ENCODE measurements around the gene ERG.

Gene ERG

DNA sequence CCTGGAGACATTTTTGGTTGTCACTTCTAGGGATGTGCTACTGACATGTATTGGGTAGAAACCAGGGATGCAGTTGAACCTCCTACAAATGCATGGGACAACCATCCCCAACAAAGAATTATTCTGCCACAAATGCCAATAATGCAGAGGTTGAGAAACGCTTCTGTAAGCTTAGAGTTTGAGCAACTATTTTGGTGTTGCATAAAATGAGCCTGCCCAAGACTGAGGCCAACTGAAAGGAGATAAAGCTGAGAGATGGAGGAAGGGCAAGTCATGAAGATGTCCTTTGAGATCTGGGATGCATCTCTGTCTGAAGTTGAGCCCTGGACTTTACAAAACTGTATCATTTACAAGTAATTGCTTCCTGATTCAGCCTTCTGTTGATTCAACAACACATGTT lies 134.6 kb downstream of the ERG start:
- no peaks in the 10 kb centered on the region for H3K79me2 ChIP-seq (ENCODE audit: control insufficient read depth, insufficient read depth, low read length, unreplicated experiment)
- H3K27me3 ChIP-seq (ENCODE audit: insufficient read depth, low read length), result no peaks in the 10 kb centered on the region
- no peaks in the 10 kb centered on the region for H3K36me3 ChIP-seq (ENCODE audit: insufficient read depth, low read length)
- no peak overlapping the region for H3K27ac ChIP-seq (ENCODE audit: low read depth, low read length)
- H2AFZ ChIP-seq (ENCODE audit: low read length, unreplicated experiment), result no peak overlapping the region
- no peak overlapping the region for H3K4me3 ChIP-seq (ENCODE audit: low read depth, low read length)
- no peaks in the 10 kb centered on the region for H3K4me1 ChIP-seq (ENCODE audit: control insufficient read depth, insufficient read depth, low read length, unreplicated experiment)

DNA sequence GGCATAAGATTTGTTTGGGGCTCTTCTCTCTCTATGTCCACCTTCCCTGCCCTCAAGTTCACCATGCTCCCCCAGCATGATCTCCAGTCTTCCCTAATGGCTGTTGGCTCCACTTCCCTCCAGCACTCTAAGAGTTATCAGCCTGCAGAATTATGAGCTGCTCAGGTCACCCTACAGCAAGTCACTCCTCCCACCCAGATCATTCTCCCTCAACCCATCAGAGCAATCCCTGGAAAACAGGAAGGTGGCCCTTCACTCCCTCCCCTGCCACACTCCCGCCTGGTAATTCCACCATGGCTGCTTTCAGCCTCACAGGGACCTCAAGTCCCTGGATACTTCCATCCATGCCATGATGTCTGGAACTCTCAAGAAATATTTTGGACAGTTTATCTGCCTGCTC lies 137.0 kb downstream of the ERG start:
- Histone ChIP-seq H3K27ac (ENCODE audit: low read depth, low read length) (no peak overlapping the region), H2AFZ (ENCODE audit: low read length, unreplicated experiment) (no peak overlapping the region), H3K79me2 (ENCODE audit: control insufficient read depth, insufficient read depth, low read length, unreplicated experiment) (no peaks in the 10 kb centered on the region), H3K4me3 (ENCODE audit: low read depth, low read length) (no peak overlapping the region), H3K4me1 (ENCODE audit: control insufficient read depth, insufficient read depth, low read length, unreplicated experiment) (no peaks in the 10 kb centered on the region), H3K27me3 (ENCODE audit: insufficient read depth, low read length) (no peaks in the 10 kb centered on the region), H3K36me3 (ENCODE audit: insufficient read depth, low read length) (no peaks in the 10 kb centered on the region)

DNA sequence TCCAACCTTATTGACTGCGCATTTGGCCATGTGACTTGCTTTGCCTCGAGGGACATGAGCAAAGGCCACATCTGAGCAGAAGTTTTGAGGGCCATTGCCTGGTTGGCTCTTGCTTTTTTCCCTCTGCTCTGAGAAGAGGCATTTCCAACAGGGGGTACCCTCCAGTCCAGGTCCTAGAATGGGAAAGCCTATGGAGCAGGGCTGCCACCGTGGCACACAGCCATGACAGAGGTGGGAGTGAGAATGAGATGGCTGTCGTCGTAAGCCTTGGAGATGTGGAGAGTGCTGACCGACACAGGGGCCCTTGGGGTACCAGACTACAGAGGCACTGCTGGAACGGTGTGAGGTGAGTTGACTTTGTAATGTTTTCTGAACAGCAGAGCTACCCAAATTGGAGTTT lies 138.4 kb downstream of the ERG start:
- H3K79me2 ChIP-seq (ENCODE audit: control insufficient read depth, insufficient read depth, low read length, unreplicated experiment), result no peaks in the 10 kb centered on the region
- no peak overlapping the region for H2AFZ ChIP-seq (ENCODE audit: low read length, unreplicated experiment)
- H3K27ac ChIP-seq (ENCODE audit: low read depth, low read length), result no peak overlapping the region
- H3K4me1 ChIP-seq (ENCODE audit: control insufficient read depth, insufficient read depth, low read length, unreplicated experiment), result no peaks in the 10 kb centered on the region
- H3K4me3 ChIP-seq (ENCODE audit: low read depth, low read length), result no peak overlapping the region
- no peaks in the 10 kb centered on the region for H3K36me3 ChIP-seq (ENCODE audit: insufficient read depth, low read length)
- no peaks in the 10 kb centered on the region for H3K27me3 ChIP-seq (ENCODE audit: insufficient read depth, low read length)

DNA sequence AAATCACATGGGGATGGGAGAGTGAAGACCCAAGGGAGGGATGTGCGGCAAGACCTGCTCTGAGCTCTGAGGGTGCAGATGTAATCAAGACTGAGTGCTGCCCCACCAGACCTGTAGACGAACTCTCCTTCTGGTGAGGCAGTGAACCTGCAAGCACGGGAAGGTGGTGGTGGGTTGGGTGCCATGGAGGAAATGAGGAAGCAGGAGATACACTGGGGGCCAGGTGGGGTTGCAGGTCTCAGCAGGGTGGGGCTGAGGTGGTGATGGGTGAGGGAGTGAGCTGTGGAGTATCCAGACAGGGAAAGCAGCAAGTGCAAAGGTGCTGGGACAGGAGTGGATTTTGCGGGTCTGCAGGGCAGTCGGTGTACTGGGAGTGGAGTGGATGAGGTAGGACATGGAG lies 139.2 kb downstream of the ERG start:
- no peaks in the 10 kb centered on the region for H3K79me2 ChIP-seq (ENCODE audit: control insufficient read depth, insufficient read depth, low read length, unreplicated experiment)
- H3K4me3 ChIP-seq (ENCODE audit: low read depth, low read length), result no peak overlapping the region
- no peaks in the 10 kb centered on the region for H3K4me1 ChIP-seq (ENCODE audit: control insufficient read depth, insufficient read depth, low read length, unreplicated experiment)
- no peaks in the 10 kb centered on the region for H3K36me3 ChIP-seq (ENCODE audit: insufficient read depth, low read length)
- no peaks in the 10 kb centered on the region for H3K27me3 ChIP-seq (ENCODE audit: insufficient read depth, low read length)
- no peak overlapping the region for H3K27ac ChIP-seq (ENCODE audit: low read depth, low read length)
- H2AFZ ChIP-seq (ENCODE audit: low read length, unreplicated experiment), result no peak overlapping the region

DNA sequence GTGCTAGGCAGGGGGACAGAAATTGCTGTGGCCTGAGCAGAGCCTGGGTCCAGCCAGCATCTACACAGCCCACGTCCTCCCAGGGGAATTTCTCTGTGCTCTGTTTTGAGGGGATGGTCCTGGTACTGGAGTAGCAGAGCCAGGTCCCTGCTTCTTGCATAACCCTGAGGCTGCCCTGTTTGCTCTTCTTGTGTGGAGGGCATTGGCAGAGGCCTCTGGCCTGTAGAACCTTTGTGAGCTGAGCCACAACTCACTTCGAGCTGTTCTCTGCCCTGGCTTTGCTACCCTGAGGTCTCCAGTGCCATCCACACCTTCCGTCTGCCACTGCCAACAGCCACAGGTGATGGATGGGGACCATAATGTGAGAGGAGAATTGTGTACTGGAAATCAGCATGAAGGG lies 139.6 kb downstream of the ERG start:
- Histone ChIP-seq H2AFZ (ENCODE audit: low read length, unreplicated experiment) (no peak overlapping the region), H3K4me3 (ENCODE audit: low read depth, low read length) (no peak overlapping the region), H3K27ac (ENCODE audit: low read depth, low read length) (no peak overlapping the region), H3K36me3 (ENCODE audit: insufficient read depth, low read length) (no peaks in the 10 kb centered on the region), H3K27me3 (ENCODE audit: insufficient read depth, low read length) (no peaks in the 10 kb centered on the region), H3K4me1 (ENCODE audit: control insufficient read depth, insufficient read depth, low read length, unreplicated experiment) (no peaks in the 10 kb centered on the region), H3K79me2 (ENCODE audit: control insufficient read depth, insufficient read depth, low read length, unreplicated experiment) (no peaks in the 10 kb centered on the region)

DNA sequence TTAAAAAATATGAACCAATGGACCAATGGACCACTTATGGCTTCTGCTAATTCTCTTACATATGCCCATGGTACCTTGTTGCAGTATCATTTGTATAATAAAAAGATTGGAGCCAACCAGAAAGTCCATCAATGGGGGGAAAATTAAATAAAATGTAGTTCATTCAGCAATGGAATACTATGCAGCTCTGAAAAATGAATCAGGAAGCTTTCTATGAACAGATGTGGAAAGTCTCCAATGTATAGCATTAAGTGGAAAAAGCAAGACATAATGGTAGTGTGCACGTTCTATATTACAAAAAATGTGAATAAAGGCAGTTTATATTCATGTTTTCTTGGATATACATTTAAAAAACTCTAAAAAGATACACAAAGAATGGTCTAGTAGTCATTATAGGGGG lies 140.2 kb downstream of the ERG start:
- Histone ChIP-seq H3K27ac (ENCODE audit: low read depth, low read length) (no peak overlapping the region), H3K4me1 (ENCODE audit: control insufficient read depth, insufficient read depth, low read length, unreplicated experiment) (peaks cover 2% of the 10 kb centered on the region), H3K27me3 (ENCODE audit: insufficient read depth, low read length) (no peaks in the 10 kb centered on the region), H3K36me3 (ENCODE audit: insufficient read depth, low read length) (no peaks in the 10 kb centered on the region), H3K79me2 (ENCODE audit: control insufficient read depth, insufficient read depth, low read length, unreplicated experiment) (no peaks in the 10 kb centered on the region), H3K4me3 (ENCODE audit: low read depth, low read length) (no peak overlapping the region), H2AFZ (ENCODE audit: low read length, unreplicated experiment) (no peak overlapping the region)

DNA sequence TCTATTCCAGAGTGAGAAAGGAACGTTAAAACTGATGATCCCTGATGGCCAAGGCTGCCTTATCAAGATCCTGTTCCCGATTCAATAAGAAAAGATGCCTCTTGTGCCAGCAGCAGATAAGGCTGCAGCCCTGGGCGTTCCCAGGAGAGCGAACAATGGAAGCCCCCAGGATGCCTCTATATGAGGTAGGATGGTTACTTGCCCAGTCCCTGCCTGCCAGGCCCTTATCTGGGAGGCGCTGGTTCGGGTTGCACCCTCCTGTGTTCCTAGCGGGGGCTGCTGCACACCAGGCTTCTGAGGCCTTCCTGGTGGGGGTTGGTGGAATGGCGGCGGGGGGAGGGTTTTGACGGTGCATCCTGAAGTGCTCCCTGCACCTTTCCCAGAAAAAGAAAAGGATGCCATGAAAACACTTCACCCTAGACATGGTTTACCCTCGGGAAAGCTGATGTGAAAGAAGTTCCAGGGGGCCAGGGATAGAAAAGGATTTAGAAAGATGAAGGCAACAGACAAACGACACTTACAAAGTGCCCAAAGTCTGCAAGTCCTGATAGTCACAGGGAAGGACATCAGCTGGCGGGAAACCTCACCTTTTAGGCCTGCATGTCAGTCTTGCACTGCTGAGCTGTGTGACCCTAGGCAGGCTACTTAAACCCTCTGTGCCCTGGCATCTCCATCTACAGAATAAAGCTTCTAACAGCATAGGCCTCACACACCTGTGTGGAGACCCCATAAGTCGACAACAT lies 141.2 kb downstream of the ERG start:
- Histone ChIP-seq H2AFZ (ENCODE audit: low read length, unreplicated experiment) (no peak overlapping the region), H3K27me3 (ENCODE audit: insufficient read depth, low read length) (no peaks in the 10 kb centered on the region), H3K27ac (ENCODE audit: low read depth, low read length) (no peak overlapping the region), H3K79me2 (ENCODE audit: control insufficient read depth, insufficient read depth, low read length, unreplicated experiment) (no peaks in the 10 kb centered on the region), H3K4me3 (ENCODE audit: low read depth, low read length) (no peak overlapping the region), H3K36me3 (ENCODE audit: insufficient read depth, low read length) (no peaks in the 10 kb centered on the region), H3K4me1 (ENCODE audit: control insufficient read depth, insufficient read depth, low read length, unreplicated experiment) (peaks cover 11% of the 10 kb centered on the region)

DNA sequence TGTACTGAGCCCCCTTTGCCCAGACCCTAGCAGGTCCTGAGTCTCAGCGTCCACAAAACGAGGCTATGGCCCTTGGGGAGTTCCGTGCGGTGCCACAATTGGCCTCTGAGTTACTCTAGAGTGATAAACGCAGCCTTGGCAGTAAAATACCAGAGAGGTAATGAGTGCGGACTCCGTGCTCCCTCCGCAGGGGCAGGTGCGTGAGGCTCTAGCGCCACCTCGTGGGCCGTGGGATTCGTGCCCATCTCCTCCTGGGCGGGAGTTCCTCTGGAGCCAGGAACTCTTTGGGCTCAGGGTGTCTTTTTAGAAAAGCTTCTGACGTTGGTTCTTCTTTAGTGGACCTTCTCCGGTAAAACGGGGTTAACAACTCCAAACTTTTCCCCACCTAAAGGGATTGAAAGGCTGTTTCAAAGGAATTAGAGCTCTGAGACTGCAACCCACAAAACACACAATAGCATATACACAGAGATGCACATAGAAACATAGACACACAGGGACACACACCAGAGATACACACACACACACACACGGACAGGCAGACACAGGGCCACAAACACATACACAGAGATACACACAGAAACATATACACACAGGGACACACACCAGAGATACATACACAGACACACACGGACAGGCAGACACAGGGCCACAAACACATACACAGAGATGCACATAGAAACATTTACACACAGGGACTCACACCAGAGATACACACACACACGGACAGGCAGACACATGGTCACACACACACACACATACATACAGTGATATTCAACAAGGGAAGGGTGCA lies 142.1 kb downstream of the ERG start:
- no peak overlapping the region for H3K27ac ChIP-seq (ENCODE audit: low read depth, low read length)
- H3K27me3 ChIP-seq (ENCODE audit: insufficient read depth, low read length), result no peaks in the 10 kb centered on the region
- no peak overlapping the region for H2AFZ ChIP-seq (ENCODE audit: low read length, unreplicated experiment)
- no peak overlapping the region for H3K4me3 ChIP-seq (ENCODE audit: low read depth, low read length)
- H3K79me2 ChIP-seq (ENCODE audit: control insufficient read depth, insufficient read depth, low read length, unreplicated experiment), result no peaks in the 10 kb centered on the region
- H3K4me1 ChIP-seq (ENCODE audit: control insufficient read depth, insufficient read depth, low read length, unreplicated experiment), result peaks cover 20% of the 10 kb centered on the region
- H3K36me3 ChIP-seq (ENCODE audit: insufficient read depth, low read length), result no peaks in the 10 kb centered on the region

DNA sequence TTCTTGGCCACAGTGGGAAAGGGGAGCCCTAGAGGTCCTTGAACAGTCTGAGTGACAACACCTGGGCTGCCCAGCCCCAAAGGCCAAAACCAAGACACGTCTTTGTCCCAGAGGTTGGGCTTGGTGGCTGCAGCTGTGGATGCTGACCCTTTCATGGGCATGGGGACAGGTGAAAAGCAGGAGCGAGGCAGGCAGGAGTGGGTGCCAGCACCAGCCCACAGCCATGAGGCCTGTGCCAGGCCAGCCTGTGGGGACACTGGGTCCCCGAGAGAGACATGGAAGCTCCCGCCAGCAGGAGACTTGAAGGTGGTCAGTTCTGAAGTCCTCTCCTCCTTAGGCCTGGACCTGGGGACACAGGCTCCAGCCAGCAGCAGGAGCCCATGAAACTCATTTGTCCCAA lies 142.9 kb downstream of the ERG start:
- Histone ChIP-seq H3K27me3 (ENCODE audit: insufficient read depth, low read length) (no peaks in the 10 kb centered on the region), H2AFZ (ENCODE audit: low read length, unreplicated experiment) (no peak overlapping the region), H3K79me2 (ENCODE audit: control insufficient read depth, insufficient read depth, low read length, unreplicated experiment) (no peaks in the 10 kb centered on the region), H3K36me3 (ENCODE audit: insufficient read depth, low read length) (no peaks in the 10 kb centered on the region), H3K4me1 (ENCODE audit: control insufficient read depth, insufficient read depth, low read length, unreplicated experiment) (peaks cover 21% of the 10 kb centered on the region), H3K4me3 (ENCODE audit: low read depth, low read length) (no peak overlapping the region), H3K27ac (ENCODE audit: low read depth, low read length) (no peak overlapping the region)

DNA sequence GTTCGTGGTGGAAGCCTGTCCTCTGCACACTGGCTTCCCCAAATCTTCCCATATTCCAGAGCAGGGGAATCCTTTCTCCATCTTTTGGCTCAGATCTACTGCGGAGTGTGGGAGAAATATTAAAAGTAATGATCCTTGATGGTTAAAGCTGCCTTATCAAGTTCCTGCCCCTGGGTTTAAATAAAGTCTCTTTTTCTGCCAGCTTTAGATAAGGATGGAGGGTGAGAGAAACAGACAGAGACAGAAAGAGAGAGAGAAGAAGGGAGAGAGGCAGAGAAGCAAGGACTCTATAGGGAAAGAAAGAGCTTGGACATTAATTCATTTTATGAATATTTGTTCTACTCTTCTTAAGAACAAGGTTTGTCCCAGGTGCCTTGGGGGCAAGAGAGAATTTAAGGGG lies 143.5 kb downstream of the ERG start:
- H3K27me3 ChIP-seq (ENCODE audit: insufficient read depth, low read length), result no peaks in the 10 kb centered on the region

DNA sequence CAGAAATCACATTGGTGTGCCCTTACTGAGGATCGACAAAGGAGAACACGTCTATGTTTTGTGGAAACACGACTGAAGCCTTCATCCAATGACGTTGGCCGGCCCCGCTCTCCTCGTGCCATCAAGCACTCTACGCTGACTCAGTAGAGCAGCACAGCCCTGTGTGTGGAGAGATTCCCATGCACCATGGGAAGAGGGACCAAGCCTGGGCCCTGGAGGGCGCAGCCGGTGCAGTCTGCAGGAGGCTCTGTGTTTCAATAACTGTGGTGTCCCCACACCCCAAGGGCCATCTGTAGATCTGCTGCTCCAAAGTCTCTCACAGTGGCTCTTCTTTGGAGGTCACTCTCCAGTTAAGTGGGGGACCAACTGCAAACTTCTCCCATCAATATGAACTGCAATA lies 144.0 kb downstream of the ERG start:
- H3K36me3 ChIP-seq (ENCODE audit: insufficient read depth, low read length), result no peaks in the 10 kb centered on the region
- H2AFZ ChIP-seq (ENCODE audit: low read length, unreplicated experiment), result no peak overlapping the region
- H3K4me3 ChIP-seq (ENCODE audit: low read depth, low read length), result no peak overlapping the region
- no peaks in the 10 kb centered on the region for H3K27me3 ChIP-seq (ENCODE audit: insufficient read depth, low read length)
- H3K27ac ChIP-seq (ENCODE audit: low read depth, low read length), result no peak overlapping the region
- peaks cover 21% of the 10 kb centered on the region for H3K4me1 ChIP-seq (ENCODE audit: control insufficient read depth, insufficient read depth, low read length, unreplicated experiment)
- H3K79me2 ChIP-seq (ENCODE audit: control insufficient read depth, insufficient read depth, low read length, unreplicated experiment), result no peaks in the 10 kb centered on the region

More for the DNA sequence above, 143.5 kb downstream of the ERG start:
- H3K4me3 ChIP-seq (ENCODE audit: low read depth, low read length), result no peak overlapping the region
- peaks cover 21% of the 10 kb centered on the region for H3K4me1 ChIP-seq (ENCODE audit: control insufficient read depth, insufficient read depth, low read length, unreplicated experiment)
- H3K36me3 ChIP-seq (ENCODE audit: insufficient read depth, low read length), result no peaks in the 10 kb centered on the region
- no peaks in the 10 kb centered on the region for H3K79me2 ChIP-seq (ENCODE audit: control insufficient read depth, insufficient read depth, low read length, unreplicated experiment)
- H3K27ac ChIP-seq (ENCODE audit: low read depth, low read length), result no peak overlapping the region
- no peak overlapping the region for H2AFZ ChIP-seq (ENCODE audit: low read length, unreplicated experiment)

Data from ACC112 (cell line).